MM.1S (cell line): Measurements from ENCODE around the gene SMOC2.

Experiments
- EZH2 ChIP-seq: fragments of 300-600 bp; sonication (generic); optimal IDR thresholded peaks from 2 replicates; pipeline ENCODE3; 2017; ENCODE audit warnings: low read depth, mild to moderate bottlenecking, antibody characterized with exemption, low read length, mixed read lengths
- EZH2phosphoT487 ChIP-seq: fragments of 300-600 bp; sonication (generic); IDR thresholded peaks from 2 replicates; pipeline ENCODE4 v1.6.1; 2018; ENCODE audit warnings: antibody characterized with exemption, low read length
- TF ChIP-seq, protein P1 (sequence below): fragments of 300-600 bp; sonication (generic); IDR thresholded peaks from 2 replicates; pipeline ENCODE4 v1.5.1; 2016; ENCODE audit warnings: antibody characterized with exemption, low read length, mixed read lengths

GRCh38 chr6:168626046-168626602 is 185.1 kb downstream of the SMOC2 start:
- TF ChIP-seq, protein P1, sequence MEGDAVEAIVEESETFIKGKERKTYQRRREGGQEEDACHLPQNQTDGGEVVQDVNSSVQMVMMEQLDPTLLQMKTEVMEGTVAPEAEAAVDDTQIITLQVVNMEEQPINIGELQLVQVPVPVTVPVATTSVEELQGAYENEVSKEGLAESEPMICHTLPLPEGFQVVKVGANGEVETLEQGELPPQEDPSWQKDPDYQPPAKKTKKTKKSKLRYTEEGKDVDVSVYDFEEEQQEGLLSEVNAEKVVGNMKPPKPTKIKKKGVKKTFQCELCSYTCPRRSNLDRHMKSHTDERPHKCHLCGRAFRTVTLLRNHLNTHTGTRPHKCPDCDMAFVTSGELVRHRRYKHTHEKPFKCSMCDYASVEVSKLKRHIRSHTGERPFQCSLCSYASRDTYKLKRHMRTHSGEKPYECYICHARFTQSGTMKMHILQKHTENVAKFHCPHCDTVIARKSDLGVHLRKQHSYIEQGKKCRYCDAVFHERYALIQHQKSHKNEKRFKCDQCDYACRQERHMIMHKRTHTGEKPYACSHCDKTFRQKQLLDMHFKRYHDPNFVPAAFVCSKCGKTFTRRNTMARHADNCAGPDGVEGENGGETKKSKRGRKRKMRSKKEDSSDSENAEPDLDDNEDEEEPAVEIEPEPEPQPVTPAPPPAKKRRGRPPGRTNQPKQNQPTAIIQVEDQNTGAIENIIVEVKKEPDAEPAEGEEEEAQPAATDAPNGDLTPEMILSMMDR = no peak
- TF ChIP-seq EZH2 = no peak
- TF ChIP-seq EZH2phosphoT487 = no peak
